CD1c-positive myeloid dendritic cell (primary cell): ENCODE data around the gene TOM1.

Experiments used
- DNase-seq: peaks from one replicate; pipeline ENCODE4 v3.0.0-alpha.2; 2016; ENCODE audit errors: extremely low spot score

Gene TOM1

DNA sequence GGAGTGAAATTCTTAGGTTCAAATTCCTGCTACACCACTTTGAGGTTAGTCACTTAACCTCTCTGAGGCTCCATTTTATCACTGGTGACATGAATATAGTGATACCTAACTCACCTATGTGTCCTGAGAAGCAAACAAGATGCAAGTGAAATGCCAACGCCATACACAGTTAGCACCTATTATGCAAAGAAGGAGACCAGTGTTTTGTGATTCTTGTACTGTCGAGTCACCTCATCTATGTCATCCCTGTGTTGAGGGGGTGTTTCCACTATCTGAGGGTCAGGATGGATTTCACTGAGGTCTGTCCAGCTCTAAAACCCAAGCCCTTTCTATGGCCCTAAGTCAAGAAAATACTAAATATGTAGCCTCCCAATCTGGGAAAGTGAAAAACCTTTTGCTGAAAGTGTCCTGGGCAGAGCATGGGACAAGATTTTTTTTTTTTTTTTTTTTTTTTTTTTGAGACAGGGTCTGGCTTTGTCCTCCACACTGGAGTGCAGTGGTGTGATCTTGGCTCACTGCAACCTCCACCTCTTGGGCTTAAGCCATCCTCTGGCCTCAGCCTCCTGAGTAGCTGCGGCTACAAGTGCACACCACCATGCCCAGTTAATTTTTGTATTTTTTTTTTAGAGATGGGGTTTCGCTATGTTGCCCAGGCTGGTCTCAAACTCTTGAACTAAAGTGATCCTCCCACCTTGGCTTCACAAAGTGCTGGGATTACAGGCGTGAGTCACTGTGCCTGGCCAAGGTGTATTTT lies 95.3 kb downstream of the TOM1 start:
- DNase-seq, result no peak

DNA sequence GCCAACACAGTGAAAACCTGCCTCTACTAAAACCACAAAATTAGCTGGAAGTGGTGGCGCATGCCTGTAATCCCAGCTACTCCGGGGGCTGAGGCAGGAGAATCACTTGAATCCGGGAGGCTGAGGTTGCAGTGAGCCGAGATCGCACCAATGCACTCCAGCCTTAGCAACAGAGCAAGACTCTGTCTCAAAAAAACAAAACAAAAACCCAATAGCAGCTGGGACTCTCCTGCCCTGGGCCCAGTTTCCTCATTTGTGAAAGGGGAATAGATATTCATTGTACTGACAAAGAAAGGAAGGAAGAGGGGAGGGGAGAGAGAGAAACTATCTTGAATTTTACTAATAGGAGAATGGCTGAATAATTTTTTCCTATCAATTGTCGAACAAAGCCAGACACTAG lies 96.9 kb downstream of the TOM1 start:
- DNase-seq, result peak; percentile 83

DNA sequence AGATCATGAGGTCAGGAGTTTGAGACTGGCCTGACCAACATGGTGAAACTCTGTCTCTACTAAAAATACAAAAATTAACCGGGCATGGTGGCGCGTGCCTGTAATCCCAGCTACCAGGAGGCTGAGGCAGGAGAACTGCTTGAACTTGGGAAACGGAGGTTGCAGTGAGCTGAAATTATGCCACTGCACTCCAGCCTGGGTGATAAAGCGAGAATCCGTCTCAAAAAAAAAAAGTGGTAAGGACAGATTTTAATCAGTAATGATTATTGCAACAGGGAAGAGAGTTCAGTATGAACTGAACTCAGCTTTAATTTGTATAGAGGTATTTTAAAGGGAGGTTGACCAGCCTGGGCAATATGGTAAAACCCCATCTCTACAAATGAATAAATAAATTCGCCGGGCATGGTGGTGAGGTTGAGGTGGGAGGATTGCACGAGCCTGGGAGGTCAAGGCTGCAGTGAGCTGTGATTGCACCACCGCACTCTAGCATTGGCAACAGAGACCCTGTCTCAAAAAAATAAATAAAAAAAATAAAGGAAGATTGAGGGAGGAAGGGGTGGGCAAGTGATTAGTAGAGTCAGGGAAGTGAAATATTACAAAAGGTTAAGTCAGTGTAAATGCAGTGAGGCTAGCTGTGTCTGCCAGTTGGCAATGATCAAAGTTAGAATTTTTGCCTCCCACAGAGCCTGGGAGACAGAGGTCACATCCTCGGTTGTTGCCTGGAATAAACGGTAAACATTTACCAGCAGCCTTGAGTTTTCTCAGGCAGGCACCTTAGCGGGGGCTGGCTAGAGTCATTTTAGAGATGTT lies 97.6 kb downstream of the TOM1 start:
- DNase-seq, result peak; percentile 63
